ENCODE data around the gene SNX20.

- TF ChIP-seq CTCF (IDR thresholded peaks at IDR 0.05 in 8 of 11, conservative IDR thresholded peaks at IDR 0.05 in 3 of 11) (no peak), POLR2A (IDR thresholded peaks at IDR 0.05) (no peak)
Observed at GRCh38 chr16:50640919-50641817, 39.9 kb downstream of the SNX20 start.

Measured in spleen (tissue), 7 donors.